Effector memory CD8-positive, alpha-beta T cell (primary cell): ENCODE data around the gene CHST6.
"Not testable (repeated sequence)": the region's sequence is repeated elsewhere in the genome, so short reads cannot be mapped to it uniquely, and the experiment has no call there.

ENCODE experiments used
- ATAC-seq: fragments of 150-1000 bp; cut with Tn5 transposase; replicated peaks from 2 replicates; pipeline ENCODE4 v1.10.0; 2021; ENCODE audit warnings: mild to moderate bottlenecking, moderate library complexity
- DNase-seq, 3 experiments: peaks; one replicate each; pipeline ENCODE4 v3.0.0; 2021
- H3K27ac Mint-ChIP-seq, 2 donors: one replicate each; pipeline ENCODE4 v1.8.0; 2022; ENCODE audit warnings: mild to moderate bottlenecking in 2 of 2, mixed read lengths in 2 of 2, moderate library complexity in 2 of 2
- H3K27me3 Mint-ChIP-seq, 2 donors: one replicate each; pipeline ENCODE4 v1.8.0; 2022; ENCODE audit warnings: mixed read lengths in 2 of 2
- H3K36me3 Mint-ChIP-seq: one replicate; pipeline ENCODE4 v1.8.0; 2022; ENCODE audit warnings: mild to moderate bottlenecking, moderate library complexity, mixed read lengths; ENCODE audit not compliant: insufficient read depth
- H3K4me1 Mint-ChIP-seq, 2 donors: one replicate each; pipeline ENCODE4 v1.8.0; 2022; ENCODE audit warnings: low read depth in 2 of 2, mixed read lengths in 2 of 2
- H3K4me3 Mint-ChIP-seq, 2 donors: one replicate each; pipeline ENCODE4 v1.8.0; 2022; ENCODE audit warnings: mild to moderate bottlenecking in 2 of 2, mixed read lengths in 2 of 2, moderate library complexity in 2 of 2
- H3K9me3 Mint-ChIP-seq, 2 donors: one replicate each; pipeline ENCODE4 v1.8.0; 2022; ENCODE audit warnings: mixed read lengths in 2 of 2

Gene CHST6

DNA sequence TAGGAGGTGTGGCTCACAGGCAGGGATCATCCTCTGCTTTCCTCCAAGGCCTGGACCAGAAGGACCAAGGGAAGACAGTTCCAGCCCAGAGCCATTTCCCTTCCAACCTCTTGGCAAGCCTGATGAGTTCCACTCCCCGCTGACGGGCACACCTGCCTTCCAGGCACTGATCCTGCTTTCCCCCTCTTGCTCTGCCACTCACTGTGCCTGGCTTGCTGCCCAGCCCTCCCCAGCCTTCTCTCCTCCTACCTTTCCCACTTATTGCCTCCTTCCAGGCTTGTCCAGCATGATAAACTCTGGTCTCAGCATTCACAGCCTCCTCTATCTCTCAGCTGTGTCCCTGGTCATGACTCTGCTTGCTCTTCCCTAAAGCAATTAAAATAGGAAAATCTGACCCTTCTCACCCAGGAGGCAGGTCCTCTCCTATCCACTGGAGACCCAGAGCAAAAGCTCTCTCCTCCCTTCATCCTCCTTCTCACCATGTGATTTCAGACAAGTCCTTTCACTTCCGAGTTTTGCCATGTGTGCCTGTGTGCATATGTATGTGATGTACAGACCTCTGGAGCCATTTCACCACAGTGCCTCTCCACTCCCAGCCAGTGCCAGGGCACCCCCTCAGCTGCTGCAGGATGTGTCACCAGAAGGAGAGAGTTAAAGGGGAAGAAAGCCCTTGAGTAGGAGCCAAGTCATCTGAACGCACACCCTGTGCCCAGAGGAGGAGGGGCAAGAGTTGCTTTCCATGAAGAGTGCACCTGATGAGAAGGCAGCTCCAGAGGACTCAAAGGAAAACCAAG lies 17.4 kb downstream of the CHST6 start:
- Mint-ChIP-seq H3K36me3 (no peaks in the 10 kb centered on the region), H3K27ac (no peak overlapping the region)

DNA sequence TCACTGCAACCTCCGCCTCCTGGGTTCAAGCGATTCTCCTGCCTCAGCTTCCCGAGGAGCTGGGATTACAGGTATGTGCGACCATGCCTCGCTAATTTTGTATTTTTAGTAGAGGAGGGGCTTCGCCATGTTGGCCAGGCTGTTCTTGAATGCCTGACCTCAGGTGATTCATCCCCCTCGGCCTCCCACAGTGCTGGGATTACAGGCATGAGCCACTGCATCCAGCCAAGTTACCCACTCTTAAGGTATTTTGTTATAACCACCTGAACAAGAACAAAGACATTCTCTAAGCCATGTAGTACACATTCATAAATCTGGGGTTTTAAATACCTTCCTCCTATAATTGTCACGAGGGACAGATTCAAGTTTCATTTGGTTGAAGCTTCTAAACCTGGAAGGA lies 18.4 kb downstream of the CHST6 start:
- no peak for ATAC-seq
- Mint-ChIP-seq H3K9me3 (no peaks in the 10 kb centered on the region), H3K27ac (no peak overlapping the region), H3K27me3 (peaks cover 6 to 46% of the 10 kb centered on the region in 2 donors), H3K4me3 (no peak overlapping the region), H3K4me1 (no peaks in the 10 kb centered on the region), H3K36me3 (no peaks in the 10 kb centered on the region)
- DNase-seq: no peak

More for the DNA sequence above, 17.4 kb downstream of the CHST6 start:
- H3K4me1 Mint-ChIP-seq: no peaks in the 10 kb centered on the region
- peaks cover 6 to 57% of the 10 kb centered on the region in 2 donors for H3K27me3 Mint-ChIP-seq
- DNase-seq: no peak
- H3K9me3 Mint-ChIP-seq: no peaks in the 10 kb centered on the region
- no peak for ATAC-seq
- no peak overlapping the region for H3K4me3 Mint-ChIP-seq

DNA sequence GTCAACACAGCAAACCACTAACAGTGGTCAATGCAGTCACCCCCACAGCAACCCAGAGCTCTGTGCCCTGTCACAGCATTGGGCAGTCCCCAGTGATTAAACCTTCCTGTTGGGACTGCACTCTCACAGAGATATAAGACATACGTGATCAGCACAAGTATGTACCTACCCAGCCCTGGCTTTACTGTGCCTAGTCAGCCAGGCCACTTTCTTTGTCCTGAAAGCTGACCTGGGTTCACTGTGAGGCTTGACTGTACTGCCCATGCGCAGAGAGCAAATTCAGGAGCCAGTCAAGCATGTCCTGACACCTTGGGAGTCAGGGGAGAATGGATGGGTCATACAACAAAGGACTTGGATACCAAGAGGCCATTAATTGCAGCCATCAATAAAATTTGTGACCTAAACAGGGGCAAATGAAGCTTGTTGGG lies 19.8 kb downstream of the CHST6 start:
- DNase-seq (no peak), ATAC-seq (no peak)
- H3K36me3 Mint-ChIP-seq: peaks cover 3% of the 10 kb centered on the region
- no peaks in the 10 kb centered on the region for H3K4me1 Mint-ChIP-seq
- no peak overlapping the region for H3K4me3 Mint-ChIP-seq
- H3K27ac Mint-ChIP-seq: peak overlapping the region in 1 of 2 donors; percentile 53
- H3K9me3 Mint-ChIP-seq: no peaks in the 10 kb centered on the region
- peaks cover 0 to 33% of the 10 kb centered on the region in 2 donors for H3K27me3 Mint-ChIP-seq

DNA sequence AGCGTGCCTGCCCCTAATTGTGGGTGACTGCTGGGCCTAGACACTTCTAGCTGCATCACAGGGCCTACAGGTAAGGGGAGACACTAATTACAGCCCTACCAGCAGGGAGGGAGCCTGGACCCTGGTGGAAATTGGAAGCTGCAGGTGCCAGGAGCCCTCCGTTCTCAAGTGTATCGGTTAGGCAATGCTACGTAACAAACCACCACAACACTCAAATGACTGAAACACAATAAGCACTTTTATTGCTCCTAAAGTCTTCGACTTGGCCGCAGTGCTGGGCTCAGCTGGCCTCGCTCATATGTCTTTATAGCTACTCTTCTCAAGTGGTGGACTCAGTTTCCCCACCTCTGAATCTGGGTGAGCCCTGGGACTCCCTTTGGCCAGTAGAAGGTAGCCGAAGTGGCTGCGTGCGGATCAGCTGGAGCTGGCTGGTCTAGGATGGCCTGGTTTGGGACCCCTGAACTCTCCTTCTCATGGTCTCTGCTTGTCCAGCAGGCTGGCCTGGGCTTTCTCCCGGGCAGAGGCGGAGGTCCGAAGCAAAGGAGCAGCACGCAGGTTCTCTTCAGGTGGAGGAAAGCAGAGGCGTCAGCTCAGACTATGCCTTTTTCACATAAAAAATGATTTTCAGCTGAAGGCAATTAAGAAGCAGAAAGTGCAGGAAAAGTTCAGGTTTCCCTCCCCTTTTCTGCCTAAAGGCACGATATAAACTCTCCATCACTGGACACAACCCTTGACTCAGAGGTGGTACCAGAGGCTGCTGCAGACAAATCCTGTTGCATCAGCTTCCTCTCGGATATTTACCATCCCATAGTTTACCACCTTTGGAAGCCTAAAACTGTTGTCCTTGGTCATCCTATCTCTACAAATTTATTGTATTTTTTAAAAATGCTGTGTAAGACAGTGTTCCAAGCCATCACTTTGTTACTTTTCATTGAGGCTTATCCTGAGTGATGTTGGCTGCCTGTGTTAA lies 22.0 kb downstream of the CHST6 start:
- Mint-ChIP-seq H3K4me3 (no peak overlapping the region), H3K27me3 (peaks cover 0 to 20% of the 10 kb centered on the region in 2 donors), H3K27ac (peak overlapping the region in 1 of 2 donors; percentile 38), H3K9me3 (no peaks in the 10 kb centered on the region), H3K4me1 (no peaks in the 10 kb centered on the region), H3K36me3 (peaks cover 3% of the 10 kb centered on the region)
- no peak for ATAC-seq
- DNase-seq: no peak

DNA sequence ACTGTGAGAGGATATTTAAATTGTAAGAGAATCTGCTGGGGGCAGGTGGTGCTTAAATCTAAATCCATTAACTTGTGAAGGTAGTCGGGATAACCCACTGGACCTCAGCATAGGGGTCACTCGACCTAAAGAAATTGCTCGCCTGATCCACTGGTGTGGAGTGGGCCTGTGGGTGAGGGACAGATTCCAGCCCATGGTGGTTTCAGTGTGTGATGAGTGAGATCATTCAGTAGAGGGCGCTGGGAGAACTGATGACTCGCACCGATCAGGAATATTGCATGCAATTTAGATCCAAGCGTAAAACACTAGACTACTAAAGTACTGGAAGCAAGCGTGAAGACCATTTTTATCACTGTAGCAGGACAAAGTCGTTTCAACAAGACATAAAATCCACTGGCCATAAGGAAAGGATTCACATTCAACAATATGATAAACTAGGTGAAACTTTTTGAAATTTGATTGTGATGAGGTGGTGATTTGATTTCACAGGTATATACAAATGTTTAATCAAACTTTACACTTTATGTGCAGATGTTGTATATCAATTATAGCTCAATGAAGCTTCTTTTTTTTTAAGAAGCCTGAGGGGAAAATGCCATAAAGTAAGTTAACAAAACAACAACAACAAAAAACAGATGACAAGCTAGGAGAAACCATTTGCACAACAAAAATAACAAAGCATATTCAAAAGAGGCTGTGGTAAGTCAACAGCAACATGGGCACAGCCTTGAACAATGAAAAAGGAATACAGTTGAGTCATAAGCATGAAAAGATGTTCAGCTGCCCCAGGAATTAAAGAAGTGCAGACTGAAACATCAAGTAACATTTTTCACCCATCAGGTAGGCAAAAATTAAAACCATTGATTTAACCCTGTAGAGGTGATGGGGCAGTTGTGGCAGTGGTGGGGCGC lies 23.3 kb downstream of the CHST6 start:
- ATAC-seq (peak; percentile 83), DNase-seq (peak; percentile 28 to 35 (median 33))
- H3K27ac Mint-ChIP-seq: peak overlapping the region in 1 of 2 donors; percentile 38
- peaks cover 0 to 10% of the 10 kb centered on the region in 2 donors for H3K27me3 Mint-ChIP-seq
- H3K36me3 Mint-ChIP-seq: peaks cover 3% of the 10 kb centered on the region
- H3K4me3 Mint-ChIP-seq: no peak overlapping the region
- no peaks in the 10 kb centered on the region for H3K9me3 Mint-ChIP-seq
- no peaks in the 10 kb centered on the region for H3K4me1 Mint-ChIP-seq

DNA sequence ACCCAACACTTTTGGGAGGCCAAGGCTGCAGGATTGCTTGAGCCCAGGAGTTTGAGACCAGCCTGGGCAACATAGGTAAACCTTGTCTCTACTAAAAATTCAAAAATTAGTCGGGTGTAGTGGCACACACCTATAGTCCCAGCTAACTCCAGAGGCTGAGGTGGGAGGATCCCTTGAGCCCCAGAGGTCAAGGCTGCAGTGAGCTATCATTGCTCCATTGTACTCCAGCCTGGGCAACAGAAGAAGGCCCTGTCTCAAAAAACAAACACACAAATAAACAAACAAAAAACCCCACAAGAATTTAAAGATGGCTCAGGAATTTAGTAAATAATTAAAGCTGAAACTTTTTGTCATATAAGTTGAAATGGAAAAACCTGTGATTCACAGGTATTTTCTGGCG lies 28.5 kb downstream of the CHST6 start:
- Mint-ChIP-seq H3K4me1 (peaks cover 18 to 22% of the 10 kb centered on the region in 2 donors), H3K4me3 (no peak overlapping the region), H3K36me3 (peaks cover 24% of the 10 kb centered on the region), H3K27me3 (no peaks in the 10 kb centered on the region), H3K9me3 (no peaks in the 10 kb centered on the region), H3K27ac (no peak overlapping the region)
- ATAC-seq (no peak), DNase-seq (no peak)

DNA sequence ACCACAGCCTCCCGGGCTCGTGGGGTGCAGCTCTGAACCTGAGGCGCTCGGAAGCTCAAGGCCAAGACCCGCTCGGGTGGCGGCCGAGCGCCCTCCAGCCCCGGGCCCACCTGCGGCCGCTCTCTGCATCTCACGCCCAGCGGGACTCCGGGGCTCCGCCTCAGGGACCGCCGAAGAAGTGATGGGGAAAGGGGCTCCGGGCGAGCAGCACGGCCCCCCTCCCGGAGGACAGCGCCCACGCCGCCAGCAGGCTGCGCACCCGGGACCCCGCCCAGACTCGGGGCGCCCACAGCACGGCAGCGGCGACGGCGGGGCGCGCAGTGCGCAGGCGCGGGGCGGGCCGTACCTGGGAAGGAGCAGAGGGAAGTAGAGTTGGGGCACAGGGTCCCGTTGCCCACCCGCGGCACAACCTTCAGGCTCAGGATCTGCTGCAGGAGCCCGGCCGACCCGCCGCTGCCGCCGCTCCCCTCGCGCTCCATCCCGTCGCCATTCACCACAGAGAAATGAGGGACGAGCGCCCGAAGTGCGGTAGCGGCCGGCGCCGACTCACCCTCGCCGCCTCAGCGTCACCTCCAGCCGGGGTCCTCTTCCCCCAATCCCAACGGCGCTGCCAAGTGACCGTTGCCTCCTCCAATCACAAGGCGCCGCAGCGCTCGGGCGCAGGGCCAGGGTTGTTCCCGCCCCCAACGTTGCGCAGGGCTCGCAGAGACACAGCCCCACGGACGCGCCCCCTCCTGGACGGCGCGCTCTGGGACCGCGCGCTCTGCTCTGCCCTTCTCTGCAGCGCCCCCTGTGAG lies 30.9 kb downstream of the CHST6 start, which contains the start of gene TMEM170A:
TMEM170A (minus strand) TSS at position 568 of the 797 bp plus-strand sequence; CDS start at position 479, 89 bp downstream.
- Mint-ChIP-seq H3K27me3 (no peaks in the 10 kb centered on the region), H3K9me3 (no peaks in the 10 kb centered on the region), H3K36me3 (peaks cover 33% of the 10 kb centered on the region), H3K4me3 (peak within 1 kb of the TSS; percentile 92 to 96), H3K27ac (peak within 1 kb of the TSS; percentile 95), H3K4me1 (peaks cover 30 to 42% of the 10 kb centered on the region in 2 donors)
- peak; percentile 97 to 99 (median 99) for DNase-seq
- ATAC-seq: peak; percentile 86

DNA sequence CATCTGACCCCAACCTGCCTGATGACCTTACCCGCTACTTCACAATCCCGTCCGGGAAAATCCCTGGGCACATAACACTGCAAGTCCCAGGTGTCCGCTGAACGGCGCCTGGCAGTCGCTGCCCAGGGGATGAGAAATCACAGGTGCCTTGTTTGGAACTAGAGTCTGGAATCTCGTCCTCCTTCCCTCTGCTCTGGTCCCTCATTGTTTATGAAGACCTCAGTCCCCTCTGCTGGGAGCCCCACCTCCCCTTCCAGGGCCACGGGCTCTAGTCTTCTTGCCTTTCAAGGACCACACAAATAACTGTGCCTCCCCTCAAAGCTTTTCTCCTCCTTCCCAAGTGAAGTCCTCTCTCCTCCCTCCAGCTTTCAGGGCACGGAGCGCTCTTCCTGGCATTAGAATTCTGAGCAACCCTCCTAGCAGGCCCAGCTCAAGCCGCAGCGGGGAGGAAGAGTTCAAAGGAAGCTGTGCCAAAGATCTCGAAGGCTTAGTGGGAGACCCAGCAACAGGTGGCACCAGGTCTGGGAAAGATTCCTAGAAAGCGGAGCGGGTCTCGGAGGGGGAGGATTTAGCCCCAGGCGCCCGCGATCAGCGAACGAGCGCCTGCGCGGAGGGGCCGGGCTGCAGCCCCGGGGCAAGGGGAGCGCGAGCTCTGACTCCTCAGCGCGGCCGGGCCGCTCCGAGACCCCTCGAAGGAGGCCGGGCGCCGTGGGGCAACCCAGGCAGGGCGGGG lies 31.7 kb downstream of the CHST6 start:
- peak in 1 of 3 experiments; percentile 14 for DNase-seq
- peaks cover 33% of the 10 kb centered on the region for H3K36me3 Mint-ChIP-seq

DNA sequence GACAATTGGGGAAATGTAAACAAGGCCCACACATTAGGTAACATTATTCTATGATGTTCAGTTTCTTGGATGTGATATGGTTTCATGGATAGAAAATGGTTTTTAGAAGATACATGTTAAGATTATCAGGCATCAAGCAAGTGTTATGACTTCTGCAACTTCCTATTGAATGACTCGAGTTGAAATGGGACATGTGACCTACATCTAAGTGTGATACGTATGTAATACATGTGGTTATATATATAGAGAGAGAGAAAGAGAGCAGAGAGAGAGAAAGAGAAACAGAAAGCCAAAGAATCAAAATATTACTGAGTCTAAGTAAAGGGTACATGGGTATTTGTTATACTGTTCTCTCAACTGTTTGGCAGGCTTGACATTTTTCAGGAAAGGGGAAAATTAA lies 32.4 kb downstream of the CHST6 start:
- peak; percentile 39 for ATAC-seq

More for the DNA sequence above, 31.7 kb downstream of the CHST6 start:
- H3K27ac Mint-ChIP-seq: peak overlapping the region; percentile 95
- not testable (repeated sequence) for H3K27me3 Mint-ChIP-seq, H3K9me3 Mint-ChIP-seq, ATAC-seq
- peaks cover 31 to 50% of the 10 kb centered on the region in 2 donors for H3K4me1 Mint-ChIP-seq
- peak overlapping the region; percentile 92 to 96 for H3K4me3 Mint-ChIP-seq

DNA sequence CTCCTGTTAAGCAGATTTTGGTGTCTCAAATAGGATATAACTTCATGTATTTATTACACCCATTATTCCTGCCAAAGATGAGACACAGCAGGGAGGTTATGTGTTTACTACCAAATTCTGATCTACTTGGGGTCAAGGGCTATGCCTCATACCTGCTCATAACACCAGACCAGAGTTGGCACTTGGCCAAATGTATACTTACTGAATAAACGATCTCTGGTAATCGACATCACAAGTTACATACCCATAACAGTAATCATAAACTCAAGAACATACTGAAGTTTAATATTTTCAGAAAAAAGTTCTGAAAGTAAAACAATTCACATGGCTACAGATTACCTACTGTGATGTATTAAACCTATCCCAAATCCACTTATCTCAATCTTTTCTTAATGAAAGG lies 33.7 kb downstream of the CHST6 start:
- H3K36me3 Mint-ChIP-seq: peaks cover 38% of the 10 kb centered on the region
- H3K27me3 Mint-ChIP-seq: no peaks in the 10 kb centered on the region
- H3K27ac Mint-ChIP-seq: peak overlapping the region; percentile 95
- DNase-seq: no peak
- H3K4me3 Mint-ChIP-seq: peak overlapping the region in 1 of 2 donors; percentile 45
- H3K9me3 Mint-ChIP-seq: no peaks in the 10 kb centered on the region
- no peak for ATAC-seq
- H3K4me1 Mint-ChIP-seq: peaks cover 42 to 66% of the 10 kb centered on the region in 2 donors

More for the DNA sequence above, 32.4 kb downstream of the CHST6 start:
- Mint-ChIP-seq H3K9me3 (no peaks in the 10 kb centered on the region), H3K4me3 (peak overlapping the region; percentile 92 to 96), H3K27ac (peak overlapping the region; percentile 95), H3K36me3 (peaks cover 33% of the 10 kb centered on the region), H3K27me3 (no peaks in the 10 kb centered on the region), H3K4me1 (peaks cover 34 to 57% of the 10 kb centered on the region in 2 donors)
- DNase-seq: peak in 1 of 3 experiments; percentile 5

DNA sequence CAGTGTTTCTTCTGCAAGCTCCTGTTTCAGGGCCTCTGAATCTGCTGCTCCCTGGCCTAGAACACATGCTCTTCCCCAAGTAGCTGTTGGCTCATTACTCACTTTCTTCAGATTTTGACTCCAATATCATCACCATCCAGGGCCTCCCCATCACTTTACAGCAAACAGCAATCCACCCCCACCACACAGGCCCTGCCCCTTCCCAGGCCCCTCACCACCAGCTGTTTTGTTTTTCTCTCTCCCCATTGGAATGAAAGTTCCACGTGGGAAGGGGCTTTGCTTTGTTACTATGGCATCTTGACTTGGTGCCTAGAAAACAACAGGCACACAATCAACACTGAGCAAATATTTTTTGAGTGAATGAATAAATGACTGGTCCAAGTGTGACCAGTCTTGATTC lies 34.8 kb downstream of the CHST6 start:
- peaks cover 37% of the 10 kb centered on the region for H3K36me3 Mint-ChIP-seq
- H3K4me1 Mint-ChIP-seq: peaks cover 46 to 75% of the 10 kb centered on the region in 2 donors
- DNase-seq (no peak), ATAC-seq (no peak)
- H3K9me3 Mint-ChIP-seq: no peaks in the 10 kb centered on the region
- peak overlapping the region; percentile 2 to 39 for H3K4me3 Mint-ChIP-seq
- peak overlapping the region; percentile 67 to 72 for H3K27ac Mint-ChIP-seq
- H3K27me3 Mint-ChIP-seq: no peaks in the 10 kb centered on the region
